ENCODE measurements around the gene GLB1L2. TPM values are rescaled to one million over a fixed set of nuclear protein-coding genes. Genes with fewer than 3 reads are reported as not detected.

Gene GLB1L2
- total and polyA plus RNA-seq, 2 experiments from 2014 or later = 3.3 to 12.3 TPM

DNA sequence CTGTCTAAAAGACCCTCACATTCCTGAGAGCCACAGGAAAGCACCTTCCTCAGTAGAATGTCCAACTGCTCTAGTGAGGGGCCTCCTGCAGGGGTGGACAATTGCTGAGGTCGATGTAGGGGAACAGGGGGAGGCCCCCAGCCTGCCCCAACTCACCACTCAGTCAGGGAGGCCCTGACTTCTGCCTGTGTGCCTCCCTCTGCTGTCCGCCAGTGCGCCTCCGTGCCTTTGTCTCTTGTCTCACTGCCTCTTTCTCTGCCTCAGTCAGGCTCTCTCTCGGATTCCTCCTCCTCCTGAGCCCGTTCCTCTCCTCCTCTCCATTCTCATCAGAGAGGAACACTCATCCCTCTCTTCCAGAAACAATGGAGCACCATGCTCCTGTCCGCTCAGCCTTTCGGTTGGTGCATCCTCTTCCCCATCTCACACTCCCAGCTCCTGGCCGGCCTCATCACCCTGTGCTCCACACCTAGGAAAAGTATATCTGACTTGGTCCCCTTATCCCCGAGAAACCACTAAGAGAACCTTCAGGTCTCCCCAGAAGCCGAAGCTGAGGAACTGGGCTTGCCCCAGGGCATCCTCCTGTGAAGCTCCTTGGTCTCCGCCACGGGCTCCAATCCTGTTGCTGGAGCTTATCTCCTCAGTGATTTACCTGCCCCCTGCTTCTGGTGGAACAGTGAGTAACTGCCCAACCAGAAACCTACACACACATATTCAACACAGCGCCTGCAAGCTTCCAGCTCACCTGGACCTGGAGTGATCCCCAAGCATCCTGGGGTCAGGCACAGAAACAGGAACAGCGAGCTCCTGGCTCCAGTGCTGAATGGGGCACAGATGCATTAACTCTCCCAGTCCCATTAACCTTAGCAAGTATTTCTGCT lies 78.0 kb downstream of the GLB1L2 start:
- Histone ChIP-seq H3K79me2 (replicated peaks; ENCODE audit: insufficient read depth) (peaks cover 42% of the 10 kb centered on the region), H2AFZ (no peak overlapping the region), H3F3A (replicated peaks; ENCODE audit: low read depth) (no peaks in the 10 kb centered on the region), H3K27me3 (ENCODE audit: insufficient read depth) (peaks cover 11% of the 10 kb centered on the region), H3K36me3 (ENCODE audit: insufficient read depth) (no peaks in the 10 kb centered on the region), H3K4me2 (peak overlapping the region; percentile 32; the same call in 1 of the 2 replicates), H3K9me2 (ENCODE audit: insufficient read depth) (no peaks in the 10 kb centered on the region), H4K20me1 (replicated peaks; ENCODE audit: insufficient read depth) (peaks cover 4% of the 10 kb centered on the region), H3K4me1 (ENCODE audit: insufficient read depth) (peaks cover 26% of the 10 kb centered on the region), H3K27ac (ENCODE audit: low read depth) (no peak overlapping the region), H3K4me3 (peak overlapping the region; percentile 80; the same call in 1 of the 2 replicates)
- H3K36me3 Mint-ChIP-seq (ENCODE audit: low read depth) = peaks cover 6% of the 10 kb centered on the region; the same call in 2 of the 3 replicates
- no peak for DNase-seq (ENCODE audit: low spot score)
- ATAC-seq = no peak
- no peaks in the 10 kb centered on the region for H3K9me3 Mint-ChIP-seq
- peaks cover 46% of the 10 kb centered on the region for H3K4me1 Mint-ChIP-seq
- no peak for TF ChIP-seq POLR2AphosphoS5 (IDR thresholded peaks at IDR 0.05; ENCODE audit: low read depth)
- no peak for TF ChIP-seq ZNF114 (CRISPR knock-in tag; IDR thresholded peaks at IDR 0.05)
- no peak for TF ChIP-seq CREB1 (CRISPR knock-in tag; IDR thresholded peaks at IDR 0.05; ENCODE audit: low read depth)
- TF ChIP-seq, protein P1, sequence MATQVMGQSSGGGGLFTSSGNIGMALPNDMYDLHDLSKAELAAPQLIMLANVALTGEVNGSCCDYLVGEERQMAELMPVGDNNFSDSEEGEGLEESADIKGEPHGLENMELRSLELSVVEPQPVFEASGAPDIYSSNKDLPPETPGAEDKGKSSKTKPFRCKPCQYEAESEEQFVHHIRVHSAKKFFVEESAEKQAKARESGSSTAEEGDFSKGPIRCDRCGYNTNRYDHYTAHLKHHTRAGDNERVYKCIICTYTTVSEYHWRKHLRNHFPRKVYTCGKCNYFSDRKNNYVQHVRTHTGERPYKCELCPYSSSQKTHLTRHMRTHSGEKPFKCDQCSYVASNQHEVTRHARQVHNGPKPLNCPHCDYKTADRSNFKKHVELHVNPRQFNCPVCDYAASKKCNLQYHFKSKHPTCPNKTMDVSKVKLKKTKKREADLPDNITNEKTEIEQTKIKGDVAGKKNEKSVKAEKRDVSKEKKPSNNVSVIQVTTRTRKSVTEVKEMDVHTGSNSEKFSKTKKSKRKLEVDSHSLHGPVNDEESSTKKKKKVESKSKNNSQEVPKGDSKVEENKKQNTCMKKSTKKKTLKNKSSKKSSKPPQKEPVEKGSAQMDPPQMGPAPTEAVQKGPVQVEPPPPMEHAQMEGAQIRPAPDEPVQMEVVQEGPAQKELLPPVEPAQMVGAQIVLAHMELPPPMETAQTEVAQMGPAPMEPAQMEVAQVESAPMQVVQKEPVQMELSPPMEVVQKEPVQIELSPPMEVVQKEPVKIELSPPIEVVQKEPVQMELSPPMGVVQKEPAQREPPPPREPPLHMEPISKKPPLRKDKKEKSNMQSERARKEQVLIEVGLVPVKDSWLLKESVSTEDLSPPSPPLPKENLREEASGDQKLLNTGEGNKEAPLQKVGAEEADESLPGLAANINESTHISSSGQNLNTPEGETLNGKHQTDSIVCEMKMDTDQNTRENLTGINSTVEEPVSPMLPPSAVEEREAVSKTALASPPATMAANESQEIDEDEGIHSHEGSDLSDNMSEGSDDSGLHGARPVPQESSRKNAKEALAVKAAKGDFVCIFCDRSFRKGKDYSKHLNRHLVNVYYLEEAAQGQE (IDR thresholded peaks at IDR 0.05; ENCODE audit: unreplicated experiment) = no peak
- no peak for TF ChIP-seq EZH2 (IDR thresholded peaks at IDR 0.05; ENCODE audit: low read depth, unreplicated experiment)
- TF ChIP-seq CTCF (conservative IDR thresholded peaks at IDR 0.05; ENCODE audit: low read depth in 2 of 2) = no peak
- peak overlapping the region; percentile 86 for H3K4me3 Mint-ChIP-seq
- no peak overlapping the region for H3K27ac Mint-ChIP-seq
- peaks cover 28% of the 10 kb centered on the region for H3K27me3 Mint-ChIP-seq (ENCODE audit: insufficient read depth, low read depth, poor library complexity)

GRCh38 chr11:134410766-134411165 lies 79.0 kb downstream of the GLB1L2 start:
- no peak for ATAC-seq
- Mint-ChIP-seq H3K9me3 (no peaks in the 10 kb centered on the region), H3K27ac (no peak overlapping the region), H3K27me3 (ENCODE audit: insufficient read depth, low read depth, poor library complexity) (peaks cover 32% of the 10 kb centered on the region), H3K36me3 (ENCODE audit: low read depth) (peaks cover 6% of the 10 kb centered on the region; the same call in 2 of the 3 replicates), H3K4me1 (peaks cover 56% of the 10 kb centered on the region), H3K4me3 (peak overlapping the region; percentile 86)
- Histone ChIP-seq H3K36me3 (ENCODE audit: insufficient read depth) (no peaks in the 10 kb centered on the region), H4K20me1 (replicated peaks; ENCODE audit: insufficient read depth) (peaks cover 4% of the 10 kb centered on the region), H3K27ac (ENCODE audit: low read depth) (no peak overlapping the region), H3K79me2 (replicated peaks; ENCODE audit: insufficient read depth) (peaks cover 39% of the 10 kb centered on the region), H3K27me3 (ENCODE audit: insufficient read depth) (peaks cover 11% of the 10 kb centered on the region), H3K9me2 (ENCODE audit: insufficient read depth) (no peaks in the 10 kb centered on the region), H3K4me2 (peak overlapping the region; percentile 96), H3F3A (replicated peaks; ENCODE audit: low read depth) (0 out of 2 replicates have a peak, but pooled peaks cover 5% of the 10 kb centered on the region), H3K4me3 (peak overlapping the region; percentile 80), H2AFZ (no peak overlapping the region), H3K4me1 (ENCODE audit: insufficient read depth) (peaks cover 36% of the 10 kb centered on the region)
- no peak for DNase-seq (ENCODE audit: low spot score)
- TF ChIP-seq, protein P2, sequence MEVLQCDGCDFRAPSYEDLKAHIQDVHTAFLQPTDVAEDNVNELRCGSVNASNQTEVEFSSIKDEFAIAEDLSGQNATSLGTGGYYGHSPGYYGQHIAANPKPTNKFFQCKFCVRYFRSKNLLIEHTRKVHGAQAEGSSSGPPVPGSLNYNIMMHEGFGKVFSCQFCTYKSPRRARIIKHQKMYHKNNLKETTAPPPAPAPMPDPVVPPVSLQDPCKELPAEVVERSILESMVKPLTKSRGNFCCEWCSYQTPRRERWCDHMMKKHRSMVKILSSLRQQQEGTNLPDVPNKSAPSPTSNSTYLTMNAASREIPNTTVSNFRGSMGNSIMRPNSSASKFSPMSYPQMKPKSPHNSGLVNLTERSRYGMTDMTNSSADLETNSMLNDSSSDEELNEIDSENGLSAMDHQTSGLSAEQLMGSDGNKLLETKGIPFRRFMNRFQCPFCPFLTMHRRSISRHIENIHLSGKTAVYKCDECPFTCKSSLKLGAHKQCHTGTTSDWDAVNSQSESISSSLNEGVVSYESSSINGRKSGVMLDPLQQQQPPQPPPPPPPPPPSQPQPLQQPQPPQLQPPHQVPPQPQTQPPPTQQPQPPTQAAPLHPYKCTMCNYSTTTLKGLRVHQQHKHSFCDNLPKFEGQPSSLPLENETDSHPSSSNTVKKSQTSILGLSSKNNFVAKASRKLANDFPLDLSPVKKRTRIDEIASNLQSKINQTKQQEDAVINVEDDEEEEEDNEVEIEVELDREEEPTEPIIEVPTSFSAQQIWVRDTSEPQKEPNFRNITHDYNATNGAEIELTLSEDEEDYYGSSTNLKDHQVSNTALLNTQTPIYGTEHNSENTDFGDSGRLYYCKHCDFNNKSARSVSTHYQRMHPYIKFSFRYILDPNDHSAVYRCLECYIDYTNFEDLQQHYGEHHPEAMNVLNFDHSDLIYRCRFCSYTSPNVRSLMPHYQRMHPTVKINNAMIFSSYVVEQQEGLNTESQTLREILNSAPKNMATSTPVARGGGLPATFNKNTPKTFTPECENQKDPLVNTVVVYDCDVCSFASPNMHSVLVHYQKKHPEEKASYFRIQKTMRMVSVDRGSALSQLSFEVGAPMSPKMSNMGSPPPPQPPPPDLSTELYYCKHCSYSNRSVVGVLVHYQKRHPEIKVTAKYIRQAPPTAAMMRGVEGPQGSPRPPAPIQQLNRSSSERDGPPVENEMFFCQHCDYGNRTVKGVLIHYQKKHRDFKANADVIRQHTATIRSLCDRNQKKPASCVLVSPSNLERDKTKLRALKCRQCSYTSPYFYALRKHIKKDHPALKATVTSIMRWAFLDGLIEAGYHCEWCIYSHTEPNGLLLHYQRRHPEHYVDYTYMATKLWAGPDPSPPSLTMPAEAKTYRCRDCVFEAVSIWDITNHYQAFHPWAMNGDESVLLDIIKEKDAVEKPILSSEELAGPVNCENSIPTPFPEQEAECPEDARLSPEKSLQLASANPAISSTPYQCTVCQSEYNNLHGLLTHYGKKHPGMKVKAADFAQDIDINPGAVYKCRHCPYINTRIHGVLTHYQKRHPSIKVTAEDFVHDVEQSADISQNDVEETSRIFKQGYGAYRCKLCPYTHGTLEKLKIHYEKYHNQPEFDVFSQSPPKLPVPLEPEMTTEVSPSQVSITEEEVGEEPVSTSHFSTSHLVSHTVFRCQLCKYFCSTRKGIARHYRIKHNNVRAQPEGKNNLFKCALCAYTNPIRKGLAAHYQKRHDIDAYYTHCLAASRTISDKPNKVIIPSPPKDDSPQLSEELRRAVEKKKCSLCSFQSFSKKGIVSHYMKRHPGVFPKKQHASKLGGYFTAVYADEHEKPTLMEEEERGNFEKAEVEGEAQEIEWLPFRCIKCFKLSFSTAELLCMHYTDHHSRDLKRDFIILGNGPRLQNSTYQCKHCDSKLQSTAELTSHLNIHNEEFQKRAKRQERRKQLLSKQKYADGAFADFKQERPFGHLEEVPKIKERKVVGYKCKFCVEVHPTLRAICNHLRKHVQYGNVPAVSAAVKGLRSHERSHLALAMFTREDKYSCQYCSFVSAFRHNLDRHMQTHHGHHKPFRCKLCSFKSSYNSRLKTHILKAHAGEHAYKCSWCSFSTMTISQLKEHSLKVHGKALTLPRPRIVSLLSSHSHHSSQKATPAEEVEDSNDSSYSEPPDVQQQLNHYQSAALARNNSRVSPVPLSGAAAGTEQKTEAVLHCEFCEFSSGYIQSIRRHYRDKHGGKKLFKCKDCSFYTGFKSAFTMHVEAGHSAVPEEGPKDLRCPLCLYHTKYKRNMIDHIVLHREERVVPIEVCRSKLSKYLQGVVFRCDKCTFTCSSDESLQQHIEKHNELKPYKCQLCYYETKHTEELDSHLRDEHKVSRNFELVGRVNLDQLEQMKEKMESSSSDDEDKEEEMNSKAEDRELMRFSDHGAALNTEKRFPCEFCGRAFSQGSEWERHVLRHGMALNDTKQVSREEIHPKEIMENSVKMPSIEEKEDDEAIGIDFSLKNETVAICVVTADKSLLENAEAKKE (CRISPR knock-in tag; IDR thresholded peaks at IDR 0.05) = no peak
- TF ChIP-seq ZNF114 (CRISPR knock-in tag; IDR thresholded peaks at IDR 0.05) = no peak
- no peak for TF ChIP-seq JUNB (IDR thresholded peaks at IDR 0.05; ENCODE audit: unreplicated experiment)
- TF ChIP-seq STAT1 (IDR thresholded peaks at IDR 0.05; ENCODE audit: unreplicated experiment) = no peak

All from GM23338 (cell line).